Activated naive CD4-positive, alpha-beta T cell (primary cell): Measurements from ENCODE around the gene RASGRP2.
"Not testable (repeated sequence)": the region's sequence is repeated elsewhere in the genome, so short reads cannot be mapped to it uniquely, and the experiment has no call there.

ENCODE experiments used
- DNase-seq, 4 experiments: peaks; one replicate each; lab custom pipeline; 2025; lab: John Stamatoyannopoulos, UW

The RASGRP2 gene

GRCh38 chr11:64719406-64719805 is 24.5 kb downstream of the RASGRP2 start:
- DNase-seq = no peak

- no peak for DNase-seq
Measured at GRCh38 chr11:64718780-64719124, 25.2 kb downstream of the RASGRP2 start.

- no peak for DNase-seq
Measured at GRCh38 chr11:64718084-64718779, 25.7 kb downstream of the RASGRP2 start.

- no peak for DNase-seq
Measured at GRCh38 chr11:64717268-64717578, 26.7 kb downstream of the RASGRP2 start.

- no peak for DNase-seq
Measured at GRCh38 chr11:64716473-64717267, 27.3 kb downstream of the RASGRP2 start.

- no peak for DNase-seq
Measured at GRCh38 chr11:64715756-64716472, 28.0 kb downstream of the RASGRP2 start.

GRCh38 chr11:64715110-64715509 is 28.8 kb downstream of the RASGRP2 start:
- DNase-seq = no peak

- no peak for DNase-seq
Measured at GRCh38 chr11:64714666-64715065, 29.3 kb downstream of the RASGRP2 start.

GRCh38 chr11:64713781-64714363 is 30.1 kb downstream of the RASGRP2 start:
- DNase-seq = no peak

GRCh38 chr11:64713016-64713707 is 30.8 kb downstream of the RASGRP2 start:
- peak in 1 of 4 experiments; percentile 19 for DNase-seq

GRCh38 chr11:64712430-64713015 is 31.4 kb downstream of the RASGRP2 start:
- DNase-seq = no peak

- no peak for DNase-seq
Measured at GRCh38 chr11:64711956-64712362, 32.0 kb downstream of the RASGRP2 start.

GRCh38 chr11:64711138-64711955 is 32.6 kb downstream of the RASGRP2 start:
- DNase-seq = no peak

- no peak for DNase-seq
Measured at GRCh38 chr11:64710418-64711137, 33.4 kb downstream of the RASGRP2 start.

GRCh38 chr11:64705501-64705900 is 38.4 kb downstream of the RASGRP2 start:
- no peak for DNase-seq

- DNase-seq = no peak
Measured at GRCh38 chr11:64703048-64703447, 40.9 kb downstream of the RASGRP2 start.

- DNase-seq = not testable (repeated sequence)
Measured at GRCh38 chr11:64701956-64702355, 42.0 kb downstream of the RASGRP2 start.

- DNase-seq = no peak
Measured at GRCh38 chr11:64698427-64698826, 45.5 kb downstream of the RASGRP2 start.

- DNase-seq = no peak
Measured at GRCh38 chr11:64697663-64698375, 46.1 kb downstream of the RASGRP2 start.
